ENCODE measurements around the gene IFT20.
A peak's percentile ranks its signal among the peaks of the same experiment; 100 is the strongest.
"Not testable (repeated sequence)": the region's sequence is repeated elsewhere in the genome, so short reads cannot be mapped to it uniquely, and the experiment has no call there.

Gene IFT20

DNA sequence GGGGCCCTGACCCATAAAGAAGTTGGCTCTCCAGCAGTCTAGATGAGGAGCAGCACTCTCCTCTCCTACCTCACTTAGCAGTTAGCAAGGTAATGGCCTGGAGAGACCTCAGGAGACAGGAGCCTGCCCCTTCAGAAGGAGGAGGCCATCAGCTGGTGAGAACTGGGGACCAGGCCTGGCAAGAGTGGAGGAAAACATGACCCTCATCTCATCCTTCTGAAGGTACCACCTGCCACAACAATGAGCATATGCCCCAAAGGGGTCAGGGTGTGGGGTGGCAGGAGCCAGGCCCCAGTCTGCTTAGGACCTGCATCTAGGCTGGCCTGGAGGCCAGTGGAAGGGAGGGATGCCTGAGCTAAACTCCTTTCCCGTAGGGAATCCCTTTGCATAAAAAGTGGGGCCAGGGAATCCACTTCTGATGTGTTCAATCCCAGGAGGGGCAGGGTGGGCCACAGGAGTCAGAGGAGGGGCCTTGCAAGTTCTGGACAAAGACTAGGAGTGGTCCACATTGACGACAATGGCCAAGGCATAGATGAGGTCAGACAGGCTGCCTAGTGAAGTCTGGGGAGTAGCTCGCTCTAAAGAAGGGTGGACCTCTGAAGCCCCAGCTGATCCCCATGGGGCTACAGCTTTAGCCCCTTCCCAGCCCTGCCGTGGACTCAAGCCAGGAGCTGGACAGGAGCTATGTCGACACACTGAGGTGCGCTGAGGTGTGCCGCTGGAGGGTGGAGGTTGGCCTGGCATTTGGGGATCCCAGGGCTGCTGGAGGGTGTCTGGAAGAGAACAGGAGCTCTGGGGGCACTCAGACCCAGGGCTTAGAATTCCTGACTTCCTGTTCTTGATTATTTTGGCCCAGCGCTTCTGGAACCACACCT is 28.7 kb upstream of the IFT20 start:
- no peak for DNase-seq

DNA sequence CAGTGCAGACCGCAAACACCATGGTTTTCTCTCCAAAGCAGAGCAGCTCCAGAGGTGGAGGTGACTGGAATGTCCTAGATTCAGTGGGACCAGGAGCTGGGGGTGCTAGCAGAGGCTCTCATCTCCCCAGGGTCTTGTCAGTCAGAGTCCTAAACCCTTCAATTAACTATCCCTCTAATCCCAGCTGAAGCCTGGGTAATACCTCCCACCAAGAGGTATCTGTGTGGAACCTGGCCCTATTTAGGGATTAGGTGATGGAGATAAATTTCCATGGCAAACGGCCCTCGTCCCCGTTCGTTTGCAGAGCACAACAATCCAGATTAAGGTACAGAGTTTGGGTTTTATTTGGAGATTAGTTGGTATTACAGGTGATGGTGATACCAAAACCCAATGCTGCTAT is 27.9 kb upstream of the IFT20 start:
- DNase-seq = no peak

DNA sequence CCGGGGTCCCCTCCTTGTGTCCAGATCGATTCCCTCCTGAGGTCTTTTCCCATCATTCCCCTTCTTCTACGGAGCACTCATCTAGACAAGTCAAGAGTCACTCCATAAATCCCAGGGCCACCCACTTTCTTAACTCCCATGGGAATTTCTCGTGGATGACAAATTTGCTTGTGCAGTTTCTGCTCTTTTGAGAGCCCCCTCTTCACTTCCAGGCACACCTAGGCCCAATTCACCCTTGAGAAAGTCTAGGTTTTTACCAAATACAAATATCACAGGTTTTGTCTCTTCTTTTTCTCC is 22.6 kb upstream of the IFT20 start:
- no peak for DNase-seq

DNA sequence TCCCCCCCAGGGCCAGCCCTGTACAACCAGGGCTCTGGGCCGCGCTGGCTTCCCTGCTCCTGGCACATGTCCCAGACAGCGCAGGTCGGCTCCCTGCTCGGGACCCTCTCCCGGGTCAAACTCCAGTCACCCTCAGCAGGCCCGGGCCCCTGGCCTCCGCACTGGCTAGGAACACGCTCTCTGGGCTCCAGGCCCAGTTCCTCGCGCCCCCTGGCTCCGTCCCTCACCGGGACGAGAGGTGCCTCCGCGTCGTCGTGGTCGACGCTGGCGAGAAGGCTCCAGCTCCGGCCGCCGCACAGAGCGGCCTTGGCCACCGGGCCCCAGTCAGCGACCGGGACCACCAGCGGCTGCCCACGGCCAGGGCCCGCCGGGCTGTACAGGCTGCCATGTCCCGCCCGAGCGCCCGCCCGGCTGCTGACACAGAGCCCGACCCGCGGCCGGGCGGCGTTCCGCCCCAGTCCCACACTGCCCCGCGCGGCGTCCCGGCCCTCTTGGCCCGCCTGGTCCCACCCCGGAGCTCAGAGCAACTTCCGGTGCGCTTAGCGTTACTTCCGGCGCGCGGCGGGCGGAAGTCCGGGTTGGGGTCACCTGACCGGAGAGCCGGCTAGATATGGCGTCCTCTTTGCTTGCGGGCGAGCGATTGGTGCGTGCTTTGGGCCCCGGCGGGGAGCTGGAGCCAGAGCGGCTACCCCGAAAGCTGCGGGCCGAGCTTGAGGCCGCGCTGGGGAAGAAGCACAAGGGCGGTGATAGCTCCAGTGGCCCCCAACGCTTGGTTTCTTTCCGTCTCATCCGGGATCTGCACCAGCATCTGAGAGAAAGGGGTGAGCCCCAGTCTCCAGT is 22.0 kb upstream of the IFT20 start, which contains the start of gene POLDIP2:
POLDIP2 (minus strand) TSS at position 467 of the 840 bp plus-strand sequence; CDS start at position 388, 79 bp downstream.
- peak; percentile 94 for DNase-seq

DNA sequence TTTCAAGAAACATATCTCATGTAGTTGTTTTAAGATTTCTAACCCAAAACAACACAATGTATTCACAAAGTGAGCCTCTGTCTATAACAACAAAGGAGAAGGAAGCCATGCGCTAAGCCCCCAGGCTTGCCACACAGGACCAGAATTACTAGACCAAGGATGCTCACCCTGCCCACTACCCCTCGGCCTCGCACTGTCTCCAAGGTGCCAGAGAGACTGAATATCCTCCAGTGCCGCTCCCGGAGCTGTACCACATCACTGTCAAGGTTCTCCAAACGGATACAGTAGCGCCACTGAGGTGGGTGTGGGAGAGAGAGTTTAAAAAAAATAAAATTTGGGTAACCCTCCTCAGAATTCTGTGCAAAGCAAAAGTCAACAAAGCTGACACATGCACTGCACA is 15.0 kb upstream of the IFT20 start:
- no peak for DNase-seq

GRCh38 chr17:28348979-28349378 is 13.7 kb upstream of the IFT20 start:
- no peak for DNase-seq

DNA sequence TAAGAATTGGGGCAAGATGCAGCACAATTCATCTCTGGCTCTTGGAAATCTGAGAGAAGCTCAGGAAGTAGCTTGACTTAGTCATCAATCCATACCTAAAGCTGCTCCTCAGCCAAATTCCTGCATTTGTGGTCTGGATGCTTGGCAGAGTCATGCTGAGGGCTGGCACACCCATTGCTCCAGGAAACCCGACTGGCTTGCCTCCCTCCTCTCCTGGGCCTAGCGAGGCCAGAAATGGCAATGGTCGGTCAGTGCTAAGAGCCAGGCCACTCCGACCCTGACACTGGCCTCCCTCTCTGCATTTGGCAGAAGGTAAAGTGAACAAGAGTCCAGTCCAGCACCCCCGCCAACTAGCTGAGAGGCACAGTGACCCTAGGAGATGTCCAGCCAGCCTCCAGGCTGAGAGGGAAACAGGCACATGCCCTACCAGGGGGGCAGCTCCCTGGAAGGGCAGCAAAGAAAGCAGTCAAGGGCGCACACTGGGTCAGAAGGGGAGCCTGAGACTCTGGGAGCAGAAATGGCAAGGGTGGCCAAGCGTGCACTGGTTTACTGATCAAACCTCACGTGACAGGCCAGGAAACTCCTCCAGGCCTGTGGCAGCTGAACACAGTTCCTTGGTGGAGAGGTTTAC is 12.1 kb upstream of the IFT20 start:
- peak; percentile 91 for DNase-seq

DNA sequence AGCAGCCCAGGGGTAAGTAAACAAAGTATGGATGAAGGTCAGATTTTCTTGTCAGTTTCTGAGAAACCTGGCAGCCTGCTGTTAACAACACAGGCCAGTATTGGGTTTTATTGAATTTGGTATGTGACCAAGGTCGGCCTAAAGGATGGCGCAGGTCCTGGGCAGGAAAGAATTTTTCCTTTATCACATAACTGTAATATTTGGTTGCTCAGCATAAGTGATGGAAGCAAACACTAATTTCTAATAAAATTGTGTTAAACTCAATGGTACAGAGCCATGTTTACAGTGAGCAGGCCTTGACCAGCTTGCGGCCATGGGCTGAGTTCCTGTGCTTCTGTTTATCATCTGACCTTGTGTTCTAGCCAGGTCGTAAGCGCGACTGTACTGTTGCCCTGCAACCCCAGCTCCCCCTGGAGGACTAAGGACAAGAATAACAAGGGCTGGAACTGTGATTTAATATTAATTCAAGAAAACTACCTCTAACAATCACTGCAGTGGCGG is 11.5 kb upstream of the IFT20 start:
- no peak for DNase-seq

- DNase-seq = no peak
Measured at GRCh38 chr17:28346199-28346580, 10.9 kb upstream of the IFT20 start.

GRCh38 chr17:28345419-28346198 is 10.3 kb upstream of the IFT20 start:
- no peak for DNase-seq

- DNase-seq = no peak
Measured at GRCh38 chr17:28344435-28344901, 9.2 kb upstream of the IFT20 start.

- no peak for DNase-seq
Measured at GRCh38 chr17:28344011-28344410, 8.7 kb upstream of the IFT20 start.

DNA sequence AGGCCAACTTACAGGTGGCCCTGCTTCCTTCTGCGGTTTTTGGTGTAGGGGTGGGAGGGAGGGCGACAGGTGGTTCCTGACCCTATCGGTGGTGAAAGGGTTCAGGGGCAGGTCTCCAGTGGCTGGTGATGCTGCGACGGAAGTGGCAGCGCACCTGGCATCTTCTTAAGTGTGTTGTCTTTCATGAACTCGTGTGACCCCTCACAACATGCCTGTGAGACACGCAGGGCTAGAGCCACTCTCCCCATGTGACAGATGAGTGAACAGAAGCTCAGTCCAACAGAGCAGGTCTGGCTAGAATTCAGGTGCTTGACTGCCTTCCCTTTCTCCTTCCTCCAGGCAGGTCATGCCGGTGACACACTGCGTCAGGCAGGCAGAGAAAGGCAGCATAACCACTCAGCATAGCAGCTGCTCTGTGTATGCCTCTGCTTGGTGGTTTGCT is 8.2 kb upstream of the IFT20 start:
- DNase-seq = no peak

- DNase-seq = no peak
Measured at GRCh38 chr17:28342313-28342712, 7.0 kb upstream of the IFT20 start.

- no peak for DNase-seq
Measured at GRCh38 chr17:28341516-28341915, 6.2 kb upstream of the IFT20 start.

- DNase-seq = no peak
Measured at GRCh38 chr17:28340374-28340773, 5.1 kb upstream of the IFT20 start.

- DNase-seq = no peak
Measured at GRCh38 chr17:28339431-28339830, 4.2 kb upstream of the IFT20 start.

GRCh38 chr17:28338769-28339212 is 3.5 kb upstream of the IFT20 start:
- not testable (repeated sequence) for DNase-seq

DNA sequence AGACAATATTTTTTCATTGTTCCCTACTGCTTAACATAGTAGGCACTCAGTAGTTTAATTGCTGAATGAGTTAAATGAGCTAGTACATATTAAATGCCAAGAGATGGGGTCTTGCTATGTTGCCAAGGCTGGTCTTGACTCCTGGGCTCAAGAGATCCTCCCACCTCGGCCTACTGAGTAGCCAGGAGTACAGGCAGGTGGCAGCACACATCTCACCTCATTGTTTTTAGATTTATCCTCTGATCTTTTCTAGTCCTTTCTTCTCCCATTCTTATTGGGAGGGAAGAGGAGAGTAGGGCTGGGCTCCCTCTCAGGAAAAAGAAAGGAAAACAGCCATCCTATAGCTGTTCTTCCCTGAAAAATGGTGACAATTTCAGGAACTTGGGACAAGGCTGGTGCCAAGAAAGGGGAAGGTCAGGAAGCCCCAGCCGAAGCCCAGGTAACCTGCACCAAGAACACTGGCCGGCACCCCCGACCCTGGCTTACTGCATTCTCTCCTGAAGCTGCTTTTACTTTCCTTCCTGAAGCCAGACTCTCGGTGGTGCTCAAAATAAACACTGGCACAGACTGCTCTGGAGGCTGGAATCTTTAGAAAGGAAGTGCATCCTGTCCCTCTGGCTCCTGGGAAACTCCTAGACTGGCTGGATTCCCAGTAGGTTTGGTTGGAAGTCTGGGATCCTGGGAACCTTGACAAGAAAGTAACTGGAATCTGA is 2.9 kb upstream of the IFT20 start:
- peak; percentile 72 for DNase-seq

DNA sequence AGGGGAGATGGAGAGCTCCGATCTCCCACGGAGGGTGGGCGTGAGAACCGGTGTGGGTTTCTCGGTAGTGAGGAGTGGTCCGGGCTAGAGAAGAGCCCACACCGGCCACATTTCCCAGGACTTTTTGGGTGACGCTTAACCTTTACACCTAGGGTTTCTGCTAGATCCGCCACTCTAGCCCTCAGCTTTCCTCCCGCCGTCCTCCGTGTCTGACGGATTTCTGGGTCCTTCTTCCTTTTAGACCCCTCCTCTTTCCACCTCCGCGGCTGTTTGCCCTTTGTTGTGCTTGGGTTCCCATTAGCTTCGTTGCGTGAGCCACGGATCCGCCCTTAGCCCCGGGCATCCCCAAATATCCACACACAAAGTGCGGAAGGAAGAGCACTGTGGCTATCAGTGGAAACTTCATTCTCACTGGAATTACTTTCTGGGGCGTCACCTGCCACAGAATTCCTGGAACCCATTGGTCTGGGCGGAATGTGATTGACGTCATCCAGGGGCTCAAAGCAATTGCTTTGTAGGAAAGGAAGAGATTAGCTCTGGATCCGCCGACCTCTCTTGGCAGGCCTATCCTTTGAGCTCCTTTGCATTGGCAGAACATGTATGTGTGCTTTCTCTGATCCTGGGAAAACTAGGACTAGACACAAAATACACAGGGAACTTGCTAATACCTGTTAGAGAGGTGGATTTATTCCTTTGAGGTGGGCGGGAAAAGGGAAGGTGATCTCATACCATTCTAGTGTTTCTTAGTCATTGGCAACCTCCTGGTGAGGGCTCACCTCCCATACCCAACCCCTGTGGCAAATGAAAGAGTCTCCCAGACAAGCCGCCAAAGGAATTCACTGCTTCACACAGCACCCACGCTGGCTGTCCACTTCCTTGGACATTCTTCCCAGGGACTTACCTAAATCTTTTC is 943 bp upstream of the IFT20 start:
- DNase-seq = peak; percentile 89
